NT2/D1 (cell line): Measurements from ENCODE around the gene ADGRB3.

Experiments
- SUZ12 ChIP-seq: IDR thresholded peaks from 2 replicates; pipeline ENCODE4 v1.6.1; 2011; ENCODE audit not compliant: insufficient read length, insufficient read depth; ENCODE audit errors: extremely low read depth
- YY1 ChIP-seq: IDR thresholded peaks from 2 replicates; pipeline ENCODE4 v1.6.1; 2011; ENCODE audit not compliant: insufficient read length, insufficient read depth
- ZNF274 ChIP-seq: IDR thresholded peaks from 2 replicates; pipeline ENCODE4 v1.6.1; 2011; ENCODE audit warnings: mild to moderate bottlenecking, low read depth, low read length

DNA sequence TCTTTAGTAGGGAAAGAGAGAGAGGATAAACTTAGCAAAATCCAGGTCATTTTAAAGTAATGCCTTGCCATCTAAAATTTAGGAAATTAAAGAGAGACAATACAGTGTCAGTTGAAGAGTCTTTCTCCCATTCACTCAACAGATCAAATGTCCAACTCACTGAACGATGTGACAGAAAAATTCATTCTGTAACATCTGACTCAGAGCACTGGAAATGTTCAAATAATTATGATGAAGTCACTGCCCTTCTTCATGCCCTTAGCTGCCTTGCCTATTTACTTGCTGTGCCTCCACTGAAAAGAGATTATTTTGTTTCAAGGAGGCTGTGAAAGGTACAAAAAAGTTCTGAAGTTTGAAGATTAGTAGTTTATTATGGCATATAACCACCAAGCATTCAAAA, 434.8 kb downstream of the ADGRB3 start:
- TF ChIP-seq ZNF274 (no peak), SUZ12 (no peak), YY1 (no peak)
